Mucosa of descending colon (tissue), 3 donors: ENCODE results near the gene RBM23. TPM values are rescaled to one million over a fixed set of nuclear protein-coding genes. Genes with fewer than 3 reads are reported as not detected.

ENCODE experiments used
- ATAC-seq: fragments of 200-7000 bp; cut with Tn5 transposase; one replicate; pipeline ENCODE4 v1.9.1; 2020; ENCODE audit warnings: mild to moderate bottlenecking, moderate library complexity
- DNase-seq, 3 donors: peaks; one replicate each; pipeline ENCODE4 v3.0.0-alpha.2; 2020
- H3K36me3 ChIP-seq: fragments of 200-600 bp; one replicate; pipeline ENCODE4 v1.8.0; 2021; ENCODE audit warnings: low read depth, mild to moderate bottlenecking
- H3K4me1 ChIP-seq: fragments of 200-600 bp; one replicate; pipeline ENCODE4 v1.8.0; 2021; ENCODE audit warnings: low read depth, mild to moderate bottlenecking
- H3K4me3 ChIP-seq: fragments of 200-600 bp; one replicate; pipeline ENCODE4 v1.8.0; 2021; ENCODE audit warnings: mild to moderate bottlenecking
- H3K9me3 ChIP-seq: fragments of 200-600 bp; one replicate; pipeline ENCODE4 v1.8.0; 2021; ENCODE audit warnings: mild to moderate bottlenecking
- intact Hi-C, 2 donors: fragments of 100-400 bp; cut with DNase I in 1 of 2; cut with micrococcal nuclease in 1 of 2; formaldehyde crosslinking; loops; one replicate each; pipeline versions ENCODE4 v1.11.0 to v1.11.1; 2022; cut with DNase I, micrococcal nuclease
- total RNA-seq, 3 donors: library from RNA; stranded (reverse); fragmentation: NEBNext Ultra II Directional in 2 of 3; extraction: Animal tissue kit (Norgen Biotek cat#: 25700) in 2 of 3; gene quantifications; one replicate each; pipeline versions ENCODE4 v1.2.1 to v1.2.4, GENCODE V29; 2021 to 2023
- TF ChIP-seq, protein P1 (sequence below): fragments of 200-600 bp; IDR thresholded peaks from one replicate; pipeline ENCODE4 v1.8.0; 2022; ENCODE audit warnings: antibody characterized with exemption, mild to moderate bottlenecking
- donor health status: DM: no; HTN: no; CAD: no; lungs with moderate emphysema.
- donor health status: DM: no; HTN: no; CAD: no.
- donor health status: DM: no; HTN: yes; CAD: no.

Gene RBM23
- total RNA-seq, 3 donors from 2014 or later = 74.1 to 97.9 (median 75.3) TPM

DNA sequence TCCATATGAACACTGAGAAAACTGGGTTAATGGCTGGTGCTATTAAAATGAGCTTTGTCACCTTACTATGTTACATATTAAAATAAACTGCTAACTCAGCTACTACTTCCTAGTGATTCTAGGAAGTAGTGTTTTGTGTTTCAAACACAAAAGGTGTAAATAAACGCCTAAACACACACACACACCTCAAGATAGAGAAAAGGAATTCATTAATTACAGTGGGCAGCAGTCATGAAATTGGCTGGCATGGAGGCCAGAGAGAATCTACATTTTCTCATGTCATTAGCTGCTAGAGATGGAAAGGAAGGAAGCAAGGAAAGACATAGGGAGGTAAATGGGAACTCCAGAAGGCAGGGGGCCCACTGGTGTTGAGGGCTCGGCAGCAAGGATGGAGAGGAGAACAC lies 11.0 kb upstream of the RBM23 start:
- Histone ChIP-seq H3K9me3 (no peaks in the 10 kb centered on the region), H3K4me3 (no peak overlapping the region), H3K4me1 (peaks cover 20% of the 10 kb centered on the region), H3K36me3 (no peaks in the 10 kb centered on the region)
- TF ChIP-seq, protein P1, sequence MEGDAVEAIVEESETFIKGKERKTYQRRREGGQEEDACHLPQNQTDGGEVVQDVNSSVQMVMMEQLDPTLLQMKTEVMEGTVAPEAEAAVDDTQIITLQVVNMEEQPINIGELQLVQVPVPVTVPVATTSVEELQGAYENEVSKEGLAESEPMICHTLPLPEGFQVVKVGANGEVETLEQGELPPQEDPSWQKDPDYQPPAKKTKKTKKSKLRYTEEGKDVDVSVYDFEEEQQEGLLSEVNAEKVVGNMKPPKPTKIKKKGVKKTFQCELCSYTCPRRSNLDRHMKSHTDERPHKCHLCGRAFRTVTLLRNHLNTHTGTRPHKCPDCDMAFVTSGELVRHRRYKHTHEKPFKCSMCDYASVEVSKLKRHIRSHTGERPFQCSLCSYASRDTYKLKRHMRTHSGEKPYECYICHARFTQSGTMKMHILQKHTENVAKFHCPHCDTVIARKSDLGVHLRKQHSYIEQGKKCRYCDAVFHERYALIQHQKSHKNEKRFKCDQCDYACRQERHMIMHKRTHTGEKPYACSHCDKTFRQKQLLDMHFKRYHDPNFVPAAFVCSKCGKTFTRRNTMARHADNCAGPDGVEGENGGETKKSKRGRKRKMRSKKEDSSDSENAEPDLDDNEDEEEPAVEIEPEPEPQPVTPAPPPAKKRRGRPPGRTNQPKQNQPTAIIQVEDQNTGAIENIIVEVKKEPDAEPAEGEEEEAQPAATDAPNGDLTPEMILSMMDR = no peak
- DNase-seq (no peak), ATAC-seq (peak; percentile 4)
- intact Hi-C loops = no loop called here

DNA sequence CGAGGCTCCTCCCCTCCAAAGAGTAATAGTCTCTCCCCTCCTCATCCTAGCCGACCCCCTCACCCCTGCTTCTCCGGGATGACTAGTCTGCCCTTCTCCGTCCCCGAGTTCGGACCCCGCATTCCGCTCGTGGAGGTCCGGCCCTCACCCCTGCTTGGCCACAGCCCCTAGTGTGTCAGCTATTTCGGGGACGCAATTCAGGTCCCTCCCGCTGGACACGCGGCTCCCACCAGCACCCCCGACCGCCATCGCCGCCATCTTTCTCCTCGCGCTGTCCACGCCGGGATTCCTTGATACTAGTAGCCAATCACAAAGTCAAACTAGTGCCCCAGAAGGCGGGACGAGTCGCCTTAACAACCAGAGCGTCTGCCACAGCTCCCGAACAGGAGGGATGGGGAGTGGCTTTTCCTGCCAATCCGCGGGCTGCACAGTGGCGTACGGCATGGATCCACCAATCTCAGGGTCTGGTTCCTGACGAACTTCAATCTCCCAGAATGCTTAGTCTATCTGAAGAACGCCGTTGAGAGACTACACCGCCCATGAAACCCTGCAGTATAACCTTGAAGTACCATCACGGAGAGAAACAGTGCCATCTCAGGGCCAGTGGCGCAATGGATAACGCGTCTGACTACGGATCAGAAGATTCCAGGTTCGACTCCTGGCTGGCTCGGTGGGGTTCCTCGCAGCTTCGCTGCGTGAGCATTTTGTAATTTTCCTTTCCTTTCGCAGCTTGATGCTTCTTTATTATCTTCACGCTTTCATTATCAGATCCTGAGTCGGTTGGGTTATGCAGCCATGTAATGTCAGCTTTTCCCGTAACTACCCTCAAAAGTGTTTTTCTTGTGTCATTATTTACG lies 10.4 kb upstream of the RBM23 start, which contains the start of gene PRMT5:
PRMT5 (minus strand) TSS at position 273 of the 857 bp plus-strand sequence; CDS start at position 258, 15 bp downstream.
- intact Hi-C loops = no loop called here
- DNase-seq (peak; percentile 98 to 99 (median 99)), ATAC-seq (peak; percentile 95)
- TF ChIP-seq, protein P1 = no peak
- H3K4me1 ChIP-seq = peaks cover 20% of the 10 kb centered on the region
- no peaks in the 10 kb centered on the region for H3K36me3 ChIP-seq
- H3K9me3 ChIP-seq = no peaks in the 10 kb centered on the region
- peak within 1 kb of the TSS; percentile 71 for H3K4me3 ChIP-seq

DNA sequence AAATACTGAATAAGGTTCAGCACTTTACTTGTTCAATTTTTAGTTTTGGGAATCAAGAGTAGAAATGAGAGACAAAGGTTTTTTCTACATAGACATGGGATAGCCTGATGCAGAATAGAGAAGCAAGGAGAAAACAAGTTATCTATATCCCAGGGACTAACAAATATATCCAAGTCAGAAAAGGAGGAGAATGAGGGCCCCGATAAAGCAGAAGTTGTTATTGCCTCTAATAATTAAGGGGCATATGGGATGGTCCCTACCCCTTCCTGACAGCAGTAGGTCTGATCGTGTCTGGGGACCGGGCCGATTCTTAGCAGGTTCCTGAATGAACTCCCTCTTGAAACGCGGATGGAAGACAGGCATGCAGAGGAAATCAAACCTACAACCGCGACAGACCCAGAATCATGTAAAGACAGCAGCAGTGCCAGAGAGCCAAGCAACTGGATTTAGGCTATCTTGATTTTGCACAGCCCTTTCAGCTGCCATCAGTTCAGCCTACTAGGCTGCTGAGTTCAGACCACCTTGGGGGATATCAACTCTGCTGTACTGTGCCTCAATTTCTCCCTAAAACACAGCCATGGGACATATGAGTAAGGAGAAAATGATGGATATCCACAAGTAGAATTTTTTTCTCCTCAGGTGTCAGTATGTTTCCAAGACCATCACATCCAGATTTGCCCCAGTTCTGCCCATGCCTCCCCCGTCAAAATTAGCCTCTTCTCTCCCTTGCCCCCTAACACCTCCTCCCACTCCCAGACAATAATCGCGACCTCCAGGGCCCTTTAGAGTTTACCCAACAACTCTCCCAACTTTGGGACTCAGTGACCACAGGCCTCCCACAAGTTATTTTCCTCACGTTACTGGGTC lies 9.5 kb upstream of the RBM23 start:
- no peak for ATAC-seq
- H3K36me3 ChIP-seq = no peaks in the 10 kb centered on the region
- peaks cover 20% of the 10 kb centered on the region for H3K4me1 ChIP-seq
- H3K9me3 ChIP-seq = no peaks in the 10 kb centered on the region
- DNase-seq = peak in 1 of 3 donors; percentile 30
- TF ChIP-seq, protein P1 = no peak
- intact Hi-C loops = no loop called here
- H3K4me3 ChIP-seq = peak overlapping the region; percentile 71

DNA sequence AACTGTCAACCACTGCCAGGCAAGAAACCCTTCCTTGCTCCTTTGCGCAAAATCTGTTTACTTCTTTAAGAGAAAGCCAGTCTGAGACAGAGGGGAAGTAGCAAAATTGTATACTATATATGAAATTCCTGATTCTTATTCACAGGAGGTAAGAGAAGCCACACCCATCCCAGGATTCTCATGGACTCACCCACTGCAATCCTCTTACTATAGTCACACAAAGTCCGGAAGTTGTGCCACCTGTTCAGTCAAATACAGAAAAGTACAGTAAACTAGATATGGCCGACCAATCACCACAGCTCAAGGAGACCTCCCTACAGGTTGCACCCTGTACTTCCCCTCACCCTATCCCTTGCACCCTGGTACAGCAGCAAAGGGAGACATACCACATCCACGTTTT lies 7.4 kb upstream of the RBM23 start:
- peak; percentile 27 for ATAC-seq
- peak in 1 of 3 donors; percentile 57 for DNase-seq
- TF ChIP-seq, protein P1 = no peak

DNA sequence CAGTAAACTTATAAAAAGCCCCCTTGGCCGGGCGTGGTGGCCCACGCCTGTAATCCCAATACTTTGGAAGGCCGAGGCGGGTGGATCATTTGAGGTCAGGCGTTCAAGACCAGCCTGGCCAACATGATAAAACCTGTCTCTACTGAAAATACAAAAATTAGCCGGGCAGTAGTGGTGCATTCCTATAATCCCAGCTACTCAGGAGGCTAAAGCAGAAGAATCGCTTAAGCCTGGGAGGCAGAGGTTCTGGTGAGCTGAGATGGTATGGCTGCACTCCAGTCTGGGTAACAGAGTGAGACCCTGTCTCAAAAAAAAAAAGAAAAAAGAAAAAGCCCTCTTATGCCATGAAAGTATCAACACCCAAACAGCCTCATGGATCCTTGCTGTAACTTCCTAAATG lies 6.6 kb upstream of the RBM23 start:
- intact Hi-C loops = no loop called here
- Histone ChIP-seq H3K36me3 (no peaks in the 10 kb centered on the region), H3K4me1 (peaks cover 20% of the 10 kb centered on the region), H3K4me3 (no peak overlapping the region), H3K9me3 (no peaks in the 10 kb centered on the region)
- no peak for DNase-seq
- no peak for ATAC-seq
- TF ChIP-seq, protein P1 = no peak

More for the DNA sequence above, 7.4 kb upstream of the RBM23 start:
- Histone ChIP-seq H3K36me3 (no peaks in the 10 kb centered on the region), H3K4me1 (peaks cover 20% of the 10 kb centered on the region), H3K9me3 (no peaks in the 10 kb centered on the region), H3K4me3 (no peak overlapping the region)
- intact Hi-C loops = no loop called here
